ENCODE measurements around the gene CHD6.

DNA sequence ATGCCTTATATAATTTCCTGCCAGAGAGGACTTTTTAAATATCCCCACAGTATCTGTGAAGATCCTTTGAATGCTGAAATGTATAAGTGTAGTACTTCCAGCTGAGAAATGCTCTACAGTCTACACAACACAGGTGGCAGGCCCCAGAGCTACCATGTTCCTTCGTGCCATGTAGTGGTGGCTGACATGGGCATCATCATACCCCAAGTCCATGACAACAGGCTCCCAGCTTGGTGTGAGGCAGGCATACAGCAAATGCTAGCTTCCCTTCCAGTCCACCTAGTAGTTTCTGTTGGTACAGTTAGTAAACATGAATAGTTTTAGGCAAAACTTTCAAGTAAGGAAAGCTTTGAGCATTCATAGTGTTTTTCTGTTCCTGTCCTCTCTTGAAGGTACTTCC, 190.3 kb downstream of the CHD6 start:
- TF ChIP-seq, protein P1, sequence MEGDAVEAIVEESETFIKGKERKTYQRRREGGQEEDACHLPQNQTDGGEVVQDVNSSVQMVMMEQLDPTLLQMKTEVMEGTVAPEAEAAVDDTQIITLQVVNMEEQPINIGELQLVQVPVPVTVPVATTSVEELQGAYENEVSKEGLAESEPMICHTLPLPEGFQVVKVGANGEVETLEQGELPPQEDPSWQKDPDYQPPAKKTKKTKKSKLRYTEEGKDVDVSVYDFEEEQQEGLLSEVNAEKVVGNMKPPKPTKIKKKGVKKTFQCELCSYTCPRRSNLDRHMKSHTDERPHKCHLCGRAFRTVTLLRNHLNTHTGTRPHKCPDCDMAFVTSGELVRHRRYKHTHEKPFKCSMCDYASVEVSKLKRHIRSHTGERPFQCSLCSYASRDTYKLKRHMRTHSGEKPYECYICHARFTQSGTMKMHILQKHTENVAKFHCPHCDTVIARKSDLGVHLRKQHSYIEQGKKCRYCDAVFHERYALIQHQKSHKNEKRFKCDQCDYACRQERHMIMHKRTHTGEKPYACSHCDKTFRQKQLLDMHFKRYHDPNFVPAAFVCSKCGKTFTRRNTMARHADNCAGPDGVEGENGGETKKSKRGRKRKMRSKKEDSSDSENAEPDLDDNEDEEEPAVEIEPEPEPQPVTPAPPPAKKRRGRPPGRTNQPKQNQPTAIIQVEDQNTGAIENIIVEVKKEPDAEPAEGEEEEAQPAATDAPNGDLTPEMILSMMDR (IDR thresholded peaks at IDR 0.05) = no peak
- no peak for TF ChIP-seq POLR2A (IDR thresholded peaks at IDR 0.05)
